ENCODE results near the gene FAM222A.

FAM222A gene

DNA sequence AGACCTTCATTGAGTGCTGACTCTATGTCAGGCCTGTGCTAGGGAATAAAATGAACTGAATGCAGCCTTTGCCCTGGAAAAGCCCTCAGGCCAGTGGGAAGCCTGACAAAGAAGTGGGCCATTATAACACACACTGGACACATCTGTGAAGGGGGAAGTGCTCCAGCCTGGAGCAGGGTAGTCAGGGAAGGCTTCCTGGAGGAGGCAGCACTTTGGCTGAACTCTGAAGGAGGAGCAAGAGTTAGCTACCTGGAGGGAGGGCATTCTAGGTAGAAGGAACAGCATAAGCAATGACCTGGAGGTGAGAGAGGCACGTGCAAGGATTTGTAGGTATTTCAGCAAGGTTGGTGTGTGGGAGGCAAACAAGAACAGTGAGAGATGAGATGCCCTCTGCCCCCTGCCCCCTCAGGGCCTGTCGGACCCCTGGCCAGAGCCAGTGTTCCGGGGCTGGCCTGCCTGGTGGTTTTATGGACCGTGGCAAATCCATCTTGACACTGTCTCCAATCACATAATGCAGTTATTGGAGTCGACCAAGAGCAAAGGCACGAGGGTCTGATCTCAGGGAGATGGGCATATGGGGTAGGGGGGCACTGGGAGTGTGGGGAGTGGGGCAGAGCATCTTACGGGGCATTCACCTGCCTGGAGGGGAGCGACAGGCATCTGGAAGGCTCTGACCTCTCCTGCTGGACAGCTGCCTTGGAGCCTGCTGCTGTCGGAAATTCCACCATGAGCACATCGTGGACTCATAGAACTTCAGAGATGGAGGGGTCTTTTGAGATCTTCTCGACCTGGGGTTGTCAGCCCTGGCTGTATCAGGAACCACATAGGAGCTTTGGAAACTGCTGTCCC is 2.7 kb upstream of the FAM222A start:
- DNase-seq (ENCODE audit: low read depth in 2 of 2): no peak

DNA sequence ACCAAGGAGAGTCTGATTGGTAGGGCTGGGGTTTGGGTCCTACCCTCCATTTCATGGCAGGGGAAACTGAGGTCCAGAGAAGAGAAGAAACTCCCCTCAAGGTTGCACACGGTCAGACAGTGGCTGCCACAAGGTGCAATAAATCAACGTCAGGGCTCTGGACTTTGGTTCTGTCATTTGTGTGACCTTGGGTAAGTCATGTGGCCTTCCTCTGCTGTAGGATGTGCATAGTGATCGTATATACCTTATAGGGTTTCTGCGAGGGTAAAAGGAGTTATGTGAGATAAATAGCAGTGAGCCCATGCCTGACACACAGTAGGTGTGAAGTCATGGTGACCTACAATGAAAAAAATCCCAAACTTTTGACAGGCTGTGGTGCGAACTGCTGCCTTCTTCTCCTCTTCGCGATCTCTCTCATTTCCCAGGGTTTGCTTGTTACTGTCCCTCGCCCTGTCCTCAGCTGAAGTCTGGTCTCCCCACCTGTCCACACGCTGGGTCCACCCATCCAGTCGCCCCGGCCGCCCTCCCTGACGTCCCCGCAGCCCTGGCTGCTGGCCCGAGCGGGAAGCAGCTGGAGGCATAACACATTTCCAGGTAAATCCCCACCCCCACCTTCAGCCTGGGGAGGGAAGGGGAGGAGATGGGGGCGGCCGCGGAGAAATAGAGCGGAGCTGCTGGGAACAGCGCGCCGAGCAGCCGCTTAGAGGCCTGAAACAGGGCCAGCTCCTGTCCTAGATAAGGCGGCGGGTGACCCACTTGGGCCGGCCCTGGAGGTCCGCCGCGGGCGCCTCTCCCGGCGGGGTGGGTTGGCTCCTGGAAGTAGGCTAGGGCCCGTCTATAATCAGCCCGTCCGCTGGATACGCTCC is 1.8 kb upstream of the FAM222A start:
- no peak for DNase-seq (ENCODE audit: low read depth in 2 of 2)

GRCh38 chr12:109714141-109714912 is 702 bp downstream of the FAM222A start:
- DNase-seq (ENCODE audit: low read depth in 2 of 2): peak; percentile 9 to 46

DNA sequence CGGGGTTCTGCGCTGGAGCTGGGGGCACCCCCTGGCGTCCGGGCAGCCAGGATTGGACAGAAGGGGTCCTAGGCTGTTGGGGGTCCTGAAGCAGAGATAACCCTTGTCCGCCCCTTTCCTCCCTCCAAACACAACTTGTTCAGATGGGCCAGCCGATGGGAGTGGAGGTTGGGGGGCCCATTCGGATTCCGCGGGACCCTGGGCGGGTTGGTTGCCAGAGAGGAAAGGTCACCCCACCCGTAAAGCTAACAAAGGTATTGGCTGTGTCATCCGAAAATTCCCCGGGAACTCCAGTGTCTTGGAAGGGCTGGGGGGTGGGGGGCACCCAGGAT is 1.3 kb downstream of the FAM222A start:
- DNase-seq (ENCODE audit: low read depth in 2 of 2): no peak

DNA sequence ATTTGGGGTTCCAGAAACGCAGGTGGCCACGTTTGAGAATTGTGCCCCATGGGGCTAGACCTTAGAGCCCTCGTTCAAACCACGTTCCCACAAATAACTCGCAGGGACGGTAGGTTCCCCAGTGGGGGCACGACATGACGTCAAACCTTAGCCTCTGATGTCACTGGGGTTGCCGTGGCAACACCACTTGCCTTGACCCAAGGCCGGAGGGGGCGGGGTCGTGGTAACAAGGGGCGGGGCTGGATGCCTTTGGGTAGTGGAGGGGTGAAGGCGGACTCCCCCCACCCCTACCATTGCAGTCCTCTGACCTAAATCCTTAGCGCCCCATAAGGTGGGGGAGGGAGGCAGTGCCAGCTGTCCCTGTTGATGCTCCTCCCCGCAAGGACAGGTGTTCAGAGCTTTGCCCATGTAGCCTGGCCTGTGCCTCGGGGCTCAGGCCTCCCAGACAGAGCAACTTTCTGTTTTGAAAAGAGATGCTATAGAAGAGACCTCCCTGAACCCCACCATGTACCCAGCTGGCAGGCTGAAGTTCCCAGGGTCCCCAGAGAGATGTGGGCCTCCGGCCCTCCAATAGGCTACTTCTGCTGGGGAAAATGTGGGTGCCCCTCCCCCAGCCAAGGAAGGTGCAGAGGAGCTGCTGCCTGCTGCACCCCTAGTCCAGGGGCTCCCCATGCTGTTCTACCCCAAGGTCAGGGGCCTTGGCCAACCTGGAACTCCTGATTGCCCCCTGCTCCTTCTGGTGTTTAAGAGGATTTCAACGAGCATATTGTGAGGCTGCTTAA is 1.9 kb downstream of the FAM222A start:
- peak in 1 of 2 donors; percentile 8 for DNase-seq (ENCODE audit: low read depth in 2 of 2)

GRCh38 chr12:109716092-109716479 is 2.5 kb downstream of the FAM222A start:
- DNase-seq (ENCODE audit: low read depth in 2 of 2): no peak

GRCh38 chr12:109716512-109717389 is 3.1 kb downstream of the FAM222A start:
- DNase-seq (ENCODE audit: low read depth in 2 of 2): no peak

- no peak for DNase-seq (ENCODE audit: low read depth in 2 of 2)
Observed at GRCh38 chr12:109717390-109718357, 4.0 kb downstream of the FAM222A start.

- DNase-seq (ENCODE audit: low read depth in 2 of 2): no peak
Observed at GRCh38 chr12:109718390-109718789, 4.8 kb downstream of the FAM222A start.

DNA sequence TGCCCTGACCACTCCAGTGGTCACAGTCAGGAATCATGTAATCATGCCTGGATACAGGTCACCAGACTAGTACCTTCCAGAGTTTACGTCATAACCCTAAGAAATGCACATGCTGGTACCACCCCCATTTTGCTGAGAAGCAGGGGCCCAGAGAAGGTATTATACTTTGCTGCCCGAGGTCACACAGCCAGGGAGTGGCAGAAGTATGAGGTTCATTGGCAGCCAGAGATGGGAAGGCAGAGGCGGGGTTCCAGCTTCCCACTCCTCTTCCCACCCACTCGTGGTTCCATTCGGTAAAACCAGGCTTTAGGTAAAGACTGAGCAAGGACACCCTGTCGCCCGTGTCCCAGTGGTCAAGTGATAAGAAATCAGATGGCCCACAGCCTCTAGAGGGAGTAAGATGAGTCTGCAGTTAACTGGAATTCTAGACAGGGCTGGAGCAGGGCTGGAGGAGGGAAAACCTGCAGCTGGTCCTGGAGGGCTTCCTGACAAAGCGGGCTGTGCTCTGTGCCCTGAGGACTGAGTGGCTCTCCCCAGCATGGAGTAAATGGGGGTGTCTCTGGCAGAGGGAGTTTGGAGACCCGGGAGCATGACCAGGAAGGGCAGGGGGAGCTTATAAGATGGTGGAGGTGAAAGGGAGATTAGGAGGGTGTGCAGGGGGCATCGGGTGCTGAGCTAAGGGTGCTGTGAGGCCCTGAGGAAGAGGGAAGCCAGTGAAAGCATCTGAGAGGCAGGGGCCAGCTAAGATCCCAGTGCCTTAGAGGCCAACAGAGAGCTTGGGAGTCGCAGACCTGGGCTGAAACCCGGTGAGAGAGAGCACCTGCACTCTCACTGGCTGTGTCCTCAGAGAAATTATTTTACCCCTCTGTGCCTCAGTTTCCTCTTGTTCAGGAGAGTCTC is 5.7 kb downstream of the FAM222A start:
- DNase-seq (ENCODE audit: low read depth in 2 of 2): no peak

GRCh38 chr12:109720152-109720856 is 6.7 kb downstream of the FAM222A start:
- no peak for DNase-seq (ENCODE audit: low read depth in 2 of 2)

DNA sequence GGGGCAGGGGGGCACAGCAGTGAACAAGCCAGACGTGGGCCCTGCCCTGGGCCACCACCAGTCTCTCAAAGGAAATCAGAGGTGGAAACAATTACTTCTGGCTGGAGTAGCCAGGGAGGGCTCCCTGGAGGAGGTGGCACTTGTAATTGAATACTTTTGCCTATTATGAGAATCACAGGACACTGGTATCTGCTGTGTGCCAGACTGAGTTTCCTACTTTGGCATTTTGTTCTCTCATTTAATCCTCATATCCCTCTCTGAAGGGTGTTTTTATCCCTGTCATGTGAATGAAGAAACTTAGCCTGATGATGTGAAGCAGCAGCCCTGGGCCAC is 7.2 kb downstream of the FAM222A start:
- DNase-seq (ENCODE audit: low read depth in 2 of 2): no peak

DNA sequence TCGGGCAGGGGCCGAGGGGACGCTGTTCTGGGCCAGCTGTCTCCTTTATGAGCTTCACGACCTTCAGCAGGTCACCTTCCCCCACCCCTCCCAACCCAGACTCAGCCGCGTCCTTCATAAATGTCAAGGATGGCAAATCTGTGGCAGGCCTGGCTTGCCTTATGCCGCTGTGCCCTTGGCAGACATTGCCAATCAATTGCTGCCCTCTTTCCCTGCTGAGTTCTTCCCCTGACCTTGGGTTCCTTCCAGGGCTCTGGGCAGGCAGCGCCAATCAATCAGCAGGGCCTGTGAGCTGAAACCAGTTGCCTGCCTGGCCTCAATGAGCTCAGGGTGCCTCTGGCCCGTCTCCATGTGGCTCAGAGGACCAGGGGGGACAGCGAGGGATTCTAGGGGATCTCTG is 7.7 kb downstream of the FAM222A start:
- no peak for DNase-seq (ENCODE audit: low read depth in 2 of 2)

GRCh38 chr12:109722022-109722720 is 8.5 kb downstream of the FAM222A start:
- no peak for DNase-seq (ENCODE audit: low read depth in 2 of 2)

GRCh38 chr12:109722721-109723094 is 9.1 kb downstream of the FAM222A start:
- no peak for DNase-seq (ENCODE audit: low read depth in 2 of 2)

DNA sequence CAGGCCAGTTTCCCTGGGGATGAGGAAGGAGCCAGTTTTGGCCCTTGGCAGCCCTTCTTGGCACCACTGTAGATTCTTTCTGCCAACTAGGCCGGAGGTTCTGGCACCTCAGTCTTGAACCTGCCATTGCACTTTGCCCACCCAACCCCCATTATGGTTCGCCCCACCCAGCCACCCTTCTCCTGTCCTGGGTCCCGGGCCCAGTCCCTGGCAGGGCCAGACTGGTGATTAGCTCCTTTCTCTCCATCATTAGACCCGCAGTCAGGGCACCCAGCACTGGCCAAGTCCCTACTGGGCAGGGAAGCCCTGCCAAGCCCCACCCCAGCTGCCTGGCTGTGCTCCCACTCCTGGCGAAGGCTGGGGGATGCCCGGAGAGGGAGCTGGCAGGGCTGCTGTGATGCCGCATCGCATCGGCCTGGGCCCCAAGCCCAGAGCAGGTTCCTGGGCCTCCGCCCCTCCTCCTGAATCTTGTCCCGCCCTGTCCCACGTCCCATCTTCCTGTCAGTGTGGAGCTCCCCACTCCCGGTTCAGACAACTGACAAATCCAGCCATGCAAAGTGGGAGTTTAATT is 9.8 kb downstream of the FAM222A start:
- DNase-seq (ENCODE audit: low read depth in 2 of 2): no peak

Measured in stimulated activated CD8-positive, alpha-beta memory T cell treated with anti-CD3 and anti-CD28 coated beads, Interleukin-7, amount 100 ng/mL, for 4 hours (primary cell).